BLaER1 treated with 17β-estradiol and CSF1 and Interleukin-3, amounts not matched to agents 10 nM and 100 nM (cell line): ENCODE results near the gene UCP3.

ENCODE experiments used
- H3K27ac ChIP-seq, 11 experiments: shearing (Covaris generic); formaldehyde crosslinking; 2 replicates each; pipeline ENCODE4 v1.8.1; 2022
- H3K27me3 ChIP-seq, 11 experiments: shearing (Covaris generic); formaldehyde crosslinking; 2 replicates each; pipeline ENCODE4 v1.8.1; 2022
- H3K36me3 ChIP-seq, 11 experiments: shearing (Covaris generic); formaldehyde crosslinking; 2 replicates each; pipeline ENCODE4 v1.8.1; 2022
- H3K4me1 ChIP-seq, 10 experiments: shearing (Covaris generic); formaldehyde crosslinking; 2 replicates each; pipeline ENCODE4 v1.8.1; 2022
- H3K4me2 ChIP-seq, 11 experiments: shearing (Covaris generic); formaldehyde crosslinking; 2 replicates each; pipeline ENCODE4 v1.8.1; 2022
- H3K4me3 ChIP-seq, 10 experiments: shearing (Covaris generic); formaldehyde crosslinking; 2 replicates each; pipeline ENCODE4 v1.8.1; 2022
- H3K9ac ChIP-seq, 11 experiments: shearing (Covaris generic); formaldehyde crosslinking; 2 replicates each; pipeline ENCODE4 v1.8.1; 2022
- H3K9me3 ChIP-seq, 11 experiments: shearing (Covaris generic); formaldehyde crosslinking; replicated peaks in 1 of 11; 2 replicates each; pipeline ENCODE4 v1.8.1; 2022
- H4K20me1 ChIP-seq, 11 experiments: shearing (Covaris generic); formaldehyde crosslinking; 2 replicates each; pipeline ENCODE4 v1.8.1; 2022
- Cebpa-rat ChIP-seq, 11 experiments: shearing (Covaris generic); IDR thresholded peaks; 2 replicates each; pipeline ENCODE4 v1.8.1; 2022

Gene UCP3

GRCh38 chr11:73965076-73965763, 43.7 kb downstream of the UCP3 start:
- H3K9ac ChIP-seq: no peak overlapping the region
- H3K4me3 ChIP-seq: no peak overlapping the region
- no peak for TF ChIP-seq Cebpa-rat (IDR thresholded peaks at IDR 0.05)
- no peaks in the 10 kb centered on the region for H3K27me3 ChIP-seq
- peak overlapping the region in 4 of 11 experiments; percentile 30 to 64 (median 48); a peak in 7 of 22 replicates for H3K4me2 ChIP-seq
- no peaks in the 10 kb centered on the region for H3K9me3 ChIP-seq
- no peaks in the 10 kb centered on the region for H3K36me3 ChIP-seq
- H4K20me1 ChIP-seq: 0 out of 22 replicates have a peak, but pooled peaks cover 0 to 4% (median 0%) of the 10 kb centered on the region in 11 experiments
- no peak overlapping the region for H3K27ac ChIP-seq
- H3K4me1 ChIP-seq: peaks cover 0 to 13% (median 6%) of the 10 kb centered on the region in 10 experiments; a peak in 9 of 20 replicates

GRCh38 chr11:73963861-73964260, 45.0 kb downstream of the UCP3 start:
- no peaks in the 10 kb centered on the region for H3K36me3 ChIP-seq
- H3K27me3 ChIP-seq: no peaks in the 10 kb centered on the region
- H3K4me3 ChIP-seq: no peak overlapping the region
- H3K9me3 ChIP-seq: no peaks in the 10 kb centered on the region
- no peak for TF ChIP-seq Cebpa-rat (IDR thresholded peaks at IDR 0.05)
- no peak overlapping the region for H3K4me2 ChIP-seq
- peaks cover 0 to 8% (median 5%) of the 10 kb centered on the region in 10 experiments; a peak in 14 of 20 replicates for H3K4me1 ChIP-seq
- no peak overlapping the region for H3K27ac ChIP-seq
- no peak overlapping the region; a peak in 2 of 22 replicates for H3K9ac ChIP-seq
- no peaks in the 10 kb centered on the region for H4K20me1 ChIP-seq

GRCh38 chr11:73962101-73962705, 46.7 kb downstream of the UCP3 start:
- Histone ChIP-seq H4K20me1 (no peaks in the 10 kb centered on the region), H3K4me2 (no peak overlapping the region), H3K4me3 (no peak overlapping the region), H3K36me3 (no peaks in the 10 kb centered on the region), H3K27me3 (no peaks in the 10 kb centered on the region), H3K9ac (no peak overlapping the region), H3K9me3 (no peaks in the 10 kb centered on the region), H3K4me1 (peaks cover 5 to 24% (median 17%) of the 10 kb centered on the region in 10 experiments; a peak in 18 of 20 replicates), H3K27ac (no peak overlapping the region)
- no peak for TF ChIP-seq Cebpa-rat (IDR thresholded peaks at IDR 0.05)

- no peak for TF ChIP-seq Cebpa-rat (IDR thresholded peaks at IDR 0.05)
These were observed 47.6 kb downstream of the UCP3 start for GRCh38 chr11:73961321-73961720.

GRCh38 chr11:73958521-73959141, 50.3 kb downstream of the UCP3 start:
- H3K9me3 ChIP-seq: no peaks in the 10 kb centered on the region
- H3K27ac ChIP-seq: no peak overlapping the region
- no peak overlapping the region for H3K4me3 ChIP-seq
- no peaks in the 10 kb centered on the region for H3K36me3 ChIP-seq
- TF ChIP-seq Cebpa-rat (IDR thresholded peaks at IDR 0.05): no peak
- no peak overlapping the region for H3K9ac ChIP-seq
- no peaks in the 10 kb centered on the region for H4K20me1 ChIP-seq
- H3K4me1 ChIP-seq: peaks cover 5 to 21% (median 18%) of the 10 kb centered on the region in 10 experiments; a peak in 17 of 20 replicates
- no peaks in the 10 kb centered on the region for H3K27me3 ChIP-seq
- peak overlapping the region in 9 of 11 experiments; percentile 12 to 52 (median 36); a peak in 14 of 22 replicates for H3K4me2 ChIP-seq

More at GRCh38 chr11:73961321-73961720, 47.6 kb downstream of the UCP3 start:
- H3K27me3 ChIP-seq: no peaks in the 10 kb centered on the region
- no peaks in the 10 kb centered on the region for H3K9me3 ChIP-seq
- H3K9ac ChIP-seq: no peak overlapping the region
- H3K27ac ChIP-seq: no peak overlapping the region
- H3K4me2 ChIP-seq: no peak overlapping the region
- H3K36me3 ChIP-seq: no peaks in the 10 kb centered on the region
- peaks cover 5 to 26% (median 21%) of the 10 kb centered on the region in 10 experiments; a peak in 18 of 20 replicates for H3K4me1 ChIP-seq
- H4K20me1 ChIP-seq: no peaks in the 10 kb centered on the region
- no peak overlapping the region for H3K4me3 ChIP-seq

- no peak overlapping the region for H3K27ac ChIP-seq
- peak overlapping the region in 8 of 11 experiments; percentile 19 to 60 (median 34); a peak in 14 of 22 replicates for H3K4me2 ChIP-seq
- no peaks in the 10 kb centered on the region for H3K27me3 ChIP-seq
- no peaks in the 10 kb centered on the region for H3K36me3 ChIP-seq
- no peak overlapping the region for H3K4me3 ChIP-seq
- no peak for TF ChIP-seq Cebpa-rat (IDR thresholded peaks at IDR 0.05)
- H3K4me1 ChIP-seq: peaks cover 5 to 21% (median 18%) of the 10 kb centered on the region in 10 experiments; a peak in 17 of 20 replicates
- H3K9ac ChIP-seq: no peak overlapping the region
- H3K9me3 ChIP-seq: no peaks in the 10 kb centered on the region
- H4K20me1 ChIP-seq: no peaks in the 10 kb centered on the region
These were observed 51.1 kb downstream of the UCP3 start for GRCh38 chr11:73957654-73958361.

- Histone ChIP-seq H3K36me3 (no peaks in the 10 kb centered on the region), H3K4me2 (peak overlapping the region in 8 of 11 experiments; percentile 19 to 60 (median 34); a peak in 13 of 22 replicates), H3K9me3 (no peaks in the 10 kb centered on the region), H3K27ac (no peak overlapping the region), H3K4me1 (peaks cover 5 to 21% (median 18%) of the 10 kb centered on the region in 10 experiments; a peak in 17 of 20 replicates), H4K20me1 (no peaks in the 10 kb centered on the region), H3K27me3 (no peaks in the 10 kb centered on the region), H3K4me3 (no peak overlapping the region), H3K9ac (no peak overlapping the region)
- TF ChIP-seq Cebpa-rat (IDR thresholded peaks at IDR 0.05): no peak
These were observed 51.8 kb downstream of the UCP3 start for GRCh38 chr11:73956876-73957653.

GRCh38 chr11:73951797-73952196, 57.1 kb downstream of the UCP3 start:
- H3K4me2 ChIP-seq: no peak overlapping the region
- H3K27me3 ChIP-seq: no peaks in the 10 kb centered on the region
- no peak for TF ChIP-seq Cebpa-rat (IDR thresholded peaks at IDR 0.05)
- no peaks in the 10 kb centered on the region for H3K36me3 ChIP-seq
- H4K20me1 ChIP-seq: no peaks in the 10 kb centered on the region
- no peak overlapping the region for H3K9ac ChIP-seq
- no peak overlapping the region for H3K27ac ChIP-seq
- no peak overlapping the region for H3K4me3 ChIP-seq
- H3K4me1 ChIP-seq: no peaks in the 10 kb centered on the region
- peaks cover 0 to 7% (median 5%) of the 10 kb centered on the region in 11 experiments; a peak in 17 of 22 replicates for H3K9me3 ChIP-seq
